HK-2 (cell line): Measurements from ENCODE around the gene ARHGAP6.
A peak's percentile ranks its signal among the peaks of the same experiment; 100 is the strongest.

Source experiments
- DNase-seq: peaks from one replicate; pipeline ENCODE4 v3.0.0-alpha.2; 2018; ENCODE audit not compliant: unreplicated experiment

Gene ARHGAP6

DNA sequence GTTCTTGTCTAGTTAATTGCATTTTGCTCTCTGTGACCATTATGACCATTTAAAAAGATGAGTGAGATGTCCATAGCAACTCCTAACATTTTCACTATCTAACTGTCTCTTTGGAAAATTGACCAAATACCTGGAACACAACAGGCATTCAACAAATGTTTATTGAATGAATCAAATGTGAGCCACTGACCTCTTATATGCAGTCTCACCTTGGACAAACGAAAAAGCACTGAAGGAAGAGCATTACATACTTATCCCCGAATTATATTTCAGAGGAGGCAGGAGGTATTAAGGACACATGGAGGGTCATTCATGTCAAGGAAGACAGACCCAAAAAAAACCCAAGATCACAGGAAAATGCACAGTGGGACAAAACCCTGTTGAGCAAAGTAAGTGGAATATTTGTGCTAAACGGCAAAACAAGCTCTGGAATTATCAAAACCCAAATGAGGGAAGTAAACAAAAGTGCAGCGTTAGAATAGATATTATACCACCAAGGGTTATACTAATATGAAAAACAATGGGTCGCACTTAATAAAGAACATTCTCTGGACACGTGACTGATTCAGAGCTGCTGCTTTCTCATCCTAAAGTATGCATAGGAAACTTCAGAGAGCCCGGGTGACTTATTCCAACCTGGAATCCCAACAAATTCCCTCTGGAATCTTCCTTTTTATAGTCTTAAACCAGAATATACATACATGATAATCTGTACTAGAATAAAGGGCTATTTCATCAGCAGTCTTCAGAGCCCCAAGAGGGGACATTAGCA is 240.6 kb downstream of the ARHGAP6 start:
- no peak for DNase-seq

DNA sequence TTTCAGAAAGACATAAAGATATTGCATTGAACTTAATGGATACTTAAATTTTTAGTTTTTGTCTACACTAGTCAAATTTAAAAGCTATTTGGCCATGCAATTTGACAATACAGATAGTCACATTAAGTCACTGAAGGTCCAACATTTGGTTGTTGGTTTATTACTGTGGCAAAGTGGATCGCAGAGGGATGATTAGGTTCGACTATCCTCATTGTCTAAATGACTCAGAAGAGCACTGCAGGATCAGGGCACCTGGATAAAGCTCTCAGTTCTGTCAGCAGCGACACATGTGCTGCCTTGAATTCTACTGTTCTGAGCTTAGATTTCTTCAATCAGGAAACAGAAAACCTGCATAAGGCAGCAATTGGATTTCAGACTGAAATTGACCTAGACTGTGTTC is 241.8 kb downstream of the ARHGAP6 start:
- DNase-seq = no peak

GRCh38 chrX:11423362-11423818 is 242.3 kb downstream of the ARHGAP6 start:
- peak; percentile 12 for DNase-seq

GRCh38 chrX:11422525-11422857 is 243.2 kb downstream of the ARHGAP6 start:
- DNase-seq = no peak

DNA sequence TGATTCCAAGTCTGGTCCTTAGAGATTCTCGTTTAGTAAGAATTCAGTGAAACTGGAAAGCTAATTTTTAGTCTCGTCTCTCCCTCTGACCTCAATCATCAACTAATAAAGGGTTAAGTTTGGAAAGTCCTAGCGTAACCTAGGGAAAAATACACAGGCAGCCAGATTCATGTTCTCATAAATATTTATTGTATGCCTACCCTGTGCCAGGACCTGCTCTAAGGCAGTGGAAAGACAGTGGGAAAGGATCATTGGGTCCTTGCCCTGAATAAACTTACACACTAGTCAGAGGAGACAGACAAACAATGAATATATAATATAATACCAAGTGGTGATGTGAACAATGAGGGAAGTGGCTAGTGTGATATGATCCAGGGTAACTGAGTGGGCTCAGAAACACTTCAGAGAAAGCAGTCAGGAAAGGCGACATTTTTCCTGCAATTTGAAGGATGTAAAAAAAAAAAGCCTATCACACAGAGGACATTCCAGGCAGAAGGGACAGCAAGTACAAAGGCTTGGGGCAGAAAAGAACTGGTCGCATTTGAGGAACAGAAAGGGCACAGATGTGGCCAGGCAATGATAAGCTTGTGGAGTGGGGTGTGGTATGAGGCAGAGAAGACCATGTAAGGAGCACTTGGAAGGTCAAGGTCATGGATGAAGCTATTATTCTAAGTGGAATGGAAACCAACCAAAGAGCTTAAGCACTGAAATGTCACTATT is 243.8 kb downstream of the ARHGAP6 start:
- no peak for DNase-seq

DNA sequence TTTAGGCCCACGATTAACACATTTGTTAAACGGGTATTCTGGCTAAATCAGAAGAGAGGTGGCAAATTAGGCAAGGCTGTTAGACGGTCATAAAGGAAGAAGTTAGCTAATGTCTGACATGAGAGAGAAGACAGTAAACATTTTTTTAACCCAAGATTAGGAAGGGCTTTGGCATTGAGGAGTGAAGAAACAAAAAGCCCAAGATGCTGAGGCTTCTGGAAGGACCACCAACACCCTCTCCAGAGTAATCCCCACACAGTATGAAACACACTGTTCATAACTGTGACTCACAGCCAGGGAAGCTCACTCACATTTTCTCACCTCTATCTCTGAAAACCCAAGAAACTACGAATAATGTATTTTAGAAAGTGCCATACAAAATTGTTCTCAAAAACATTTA is 244.9 kb downstream of the ARHGAP6 start:
- no peak for DNase-seq

DNA sequence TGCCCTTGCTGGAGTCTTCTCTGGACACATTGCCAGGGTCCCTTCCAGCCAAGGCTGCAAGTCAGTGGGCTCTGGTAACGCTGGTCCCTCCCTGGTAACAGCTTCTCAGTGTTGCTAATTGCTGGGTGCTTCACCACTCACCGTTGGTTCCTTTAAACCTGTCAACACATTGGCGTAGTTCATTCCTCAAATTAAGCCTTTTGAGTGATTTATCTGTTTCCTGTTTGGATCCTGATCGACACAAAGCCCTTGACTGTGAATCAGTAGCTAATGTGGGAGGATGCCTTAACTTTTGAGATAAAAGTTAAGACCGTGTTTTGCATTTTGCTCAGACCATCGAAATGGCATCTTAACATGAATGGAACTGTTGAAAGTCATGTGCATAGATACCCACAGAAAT is 246.6 kb downstream of the ARHGAP6 start:
- no peak for DNase-seq

DNA sequence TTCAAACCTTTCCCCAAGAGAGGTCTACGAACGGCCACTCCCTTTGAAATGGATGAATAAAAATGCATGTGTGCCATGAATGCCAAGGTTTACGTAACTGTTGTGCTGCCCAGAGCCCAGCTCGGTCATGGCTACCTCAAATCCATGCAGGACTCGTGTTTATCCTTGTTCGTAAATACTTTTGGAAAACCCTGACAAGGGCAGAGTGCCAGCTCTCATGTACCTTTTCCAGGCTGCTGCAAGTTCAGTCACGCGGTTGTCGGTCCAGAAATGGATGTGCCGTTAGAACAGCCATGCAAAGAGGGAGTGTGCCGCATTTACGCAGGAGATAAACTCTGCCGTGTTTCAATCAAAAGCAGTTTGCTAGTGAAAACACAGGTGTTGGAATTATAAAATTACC is 249.1 kb downstream of the ARHGAP6 start:
- DNase-seq = no peak

DNA sequence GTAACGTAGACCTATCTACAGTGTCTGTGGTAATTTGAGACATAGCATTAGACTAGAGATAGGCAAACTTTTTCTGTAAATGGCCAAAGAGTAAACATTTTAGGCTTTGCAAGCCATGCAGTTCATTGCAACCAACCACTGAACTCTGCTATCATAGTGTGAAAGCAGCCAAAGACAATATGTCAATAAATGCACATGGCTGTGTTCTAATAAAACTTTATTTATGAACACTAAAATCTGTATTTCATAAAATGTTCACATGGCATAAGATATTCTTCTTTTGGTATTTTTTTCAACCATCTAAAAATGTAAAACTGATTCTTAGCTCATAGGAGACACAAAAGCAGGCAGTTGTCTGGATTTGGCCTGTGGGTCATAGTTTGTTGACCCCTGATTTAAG is 251.6 kb downstream of the ARHGAP6 start:
- DNase-seq = no peak

DNA sequence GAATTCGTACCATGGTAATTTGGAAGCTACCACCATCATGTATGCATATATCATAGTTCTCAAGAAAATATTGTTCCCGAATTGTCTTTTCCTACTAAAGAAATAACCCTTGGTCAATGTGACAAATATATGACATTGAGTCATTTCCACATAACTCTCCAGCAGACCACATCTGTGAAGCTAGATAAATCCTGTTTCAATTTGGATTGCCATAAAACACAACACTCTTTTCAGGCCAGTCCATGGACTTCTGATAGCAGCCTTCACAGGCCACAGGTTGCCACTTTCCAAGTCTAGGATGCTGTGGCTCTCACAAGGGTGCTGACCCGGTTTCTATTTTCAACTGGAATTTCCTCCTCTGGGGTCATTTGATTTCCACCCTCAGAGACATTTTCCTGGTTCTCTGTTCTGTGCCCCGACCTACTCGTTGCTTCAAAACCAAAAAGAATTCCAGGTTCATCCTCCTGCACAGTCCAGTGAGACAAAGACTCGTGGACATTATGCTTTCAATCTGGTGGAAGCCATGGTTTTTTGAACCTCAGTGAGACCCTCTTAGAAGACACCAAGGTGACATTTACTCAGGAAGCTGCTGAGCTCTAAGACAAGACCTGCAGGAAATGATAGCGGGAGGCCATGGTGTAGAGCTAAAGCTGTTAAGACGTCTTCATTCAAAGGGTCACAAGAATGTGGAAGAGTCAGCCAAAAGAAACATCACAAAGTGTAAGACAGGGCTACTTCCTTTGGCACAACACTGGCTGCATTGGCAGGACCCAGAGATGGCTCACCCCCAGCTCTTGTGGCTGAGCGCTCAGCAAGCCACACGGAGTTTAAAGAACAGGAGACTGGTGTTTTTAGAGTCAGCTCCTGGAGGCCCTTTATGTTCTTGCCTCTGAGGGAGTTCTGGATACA is 252.8 kb downstream of the ARHGAP6 start:
- DNase-seq = no peak

DNA sequence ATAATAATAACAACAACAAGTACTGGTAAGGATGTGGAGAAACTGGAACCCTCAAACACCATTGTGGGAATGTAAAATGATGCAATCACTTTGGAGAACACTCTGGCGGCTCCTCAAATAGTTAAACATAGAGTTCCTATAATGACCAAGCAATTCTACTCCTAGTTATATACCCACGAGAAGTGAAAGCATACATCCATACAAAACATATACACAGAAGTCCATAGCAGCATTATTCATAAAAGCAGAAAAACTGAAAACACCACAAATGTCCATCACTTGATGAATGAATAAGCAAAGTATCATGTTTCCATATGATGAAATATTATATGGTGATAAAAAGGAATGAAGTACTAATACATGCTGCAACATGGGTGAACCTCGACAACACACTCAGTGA is 255.8 kb downstream of the ARHGAP6 start:
- DNase-seq = no peak

- no peak for DNase-seq
These were observed 256.9 kb downstream of the ARHGAP6 start for GRCh38 chrX:11408783-11409182.

DNA sequence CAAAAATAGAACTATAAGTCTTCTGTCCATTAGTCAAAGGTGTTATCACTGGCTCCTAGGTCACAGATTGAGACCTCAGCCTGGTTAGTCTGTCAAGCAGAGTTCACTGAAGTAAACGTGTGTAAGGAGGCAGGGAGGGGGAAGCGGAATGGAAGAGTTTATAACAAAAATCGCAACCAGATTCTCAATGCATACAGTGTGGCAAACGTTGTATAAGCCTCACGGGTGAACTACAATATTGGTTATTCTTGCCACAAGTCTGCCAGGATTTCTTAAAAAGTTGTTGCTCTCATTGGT is 257.7 kb downstream of the ARHGAP6 start:
- DNase-seq = no peak

- no peak for DNase-seq
These were observed 258.2 kb downstream of the ARHGAP6 start for GRCh38 chrX:11407331-11408108.

DNA sequence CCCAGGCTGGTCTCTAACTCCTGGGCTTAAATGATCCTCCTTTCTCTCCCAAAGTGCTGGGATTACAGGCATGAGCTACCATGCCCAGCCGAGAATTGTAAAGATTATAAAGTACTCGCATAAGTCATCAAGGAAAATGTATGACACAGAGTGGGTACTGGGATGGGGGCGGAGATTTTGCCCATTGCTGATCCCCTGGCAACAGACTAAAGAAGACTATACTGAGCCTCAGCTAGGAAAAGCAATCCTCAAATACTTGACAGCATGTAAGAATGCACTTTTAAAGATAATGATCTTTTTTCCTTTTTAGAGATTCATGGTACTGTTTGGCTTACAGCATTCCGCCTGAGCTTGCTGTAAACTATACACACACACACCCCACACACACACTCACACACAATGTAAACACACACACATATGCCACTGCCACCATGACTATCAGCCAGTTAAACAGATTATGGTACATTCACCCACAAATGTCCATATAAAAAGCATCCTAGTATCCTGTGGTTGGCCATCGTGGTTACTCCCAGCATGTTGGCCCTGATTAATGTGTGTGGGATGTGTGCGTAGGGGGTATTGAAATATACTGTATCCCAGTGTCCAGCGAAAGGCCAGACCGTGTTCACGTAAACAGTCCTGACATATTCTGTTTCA is 259.5 kb downstream of the ARHGAP6 start:
- no peak for DNase-seq

- DNase-seq = no peak
These were observed 262.1 kb downstream of the ARHGAP6 start for GRCh38 chrX:11403631-11404030.

GRCh38 chrX:11401966-11402365 is 263.8 kb downstream of the ARHGAP6 start:
- DNase-seq = no peak

DNA sequence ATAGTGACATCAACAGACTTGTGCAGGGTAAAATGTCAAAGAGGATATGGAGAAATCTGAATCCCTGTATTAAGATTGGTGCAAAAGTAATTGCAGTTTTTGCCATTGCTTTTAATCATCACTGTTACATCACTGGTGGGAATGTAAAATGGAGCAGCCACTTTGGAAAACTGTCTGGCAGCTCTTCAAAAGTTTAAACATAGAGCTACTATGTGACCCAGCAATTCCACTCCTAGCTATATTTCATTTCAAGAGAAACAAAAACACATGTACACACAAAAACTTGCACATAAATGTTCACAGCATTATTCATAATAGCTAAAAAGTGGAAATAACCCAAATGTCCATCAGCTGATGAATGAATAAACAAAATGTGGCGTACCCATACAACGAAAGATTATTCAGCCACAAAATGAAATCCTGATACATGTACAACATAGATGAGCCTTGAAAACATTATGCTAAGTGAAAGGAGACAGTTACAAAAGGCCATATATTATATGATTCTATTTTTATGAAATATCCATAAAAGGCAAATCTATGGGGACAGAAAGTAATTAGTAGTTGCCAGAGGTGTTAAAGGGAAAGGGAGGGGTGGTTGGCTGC is 266.1 kb downstream of the ARHGAP6 start:
- DNase-seq = no peak

- no peak for DNase-seq
These were observed 266.9 kb downstream of the ARHGAP6 start for GRCh38 chrX:11398785-11399184.

DNA sequence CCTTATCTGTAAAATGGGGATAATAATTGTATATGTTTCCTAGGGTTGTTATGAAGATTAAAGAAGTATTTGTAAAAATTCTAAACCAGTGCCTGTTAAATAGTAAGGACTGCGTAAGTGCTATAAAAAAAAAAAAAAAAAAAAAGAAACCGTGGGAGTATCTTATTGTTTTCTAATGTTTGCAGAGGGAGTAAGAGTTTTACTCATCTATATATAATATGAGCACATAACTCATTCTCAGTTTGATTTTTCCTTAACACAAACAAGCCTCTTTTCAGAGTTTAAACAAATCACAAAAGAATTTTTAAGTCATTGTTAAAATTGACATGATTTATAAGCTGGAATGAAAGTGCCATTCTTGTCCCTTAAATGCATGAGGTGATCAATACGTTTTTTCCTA is 267.6 kb downstream of the ARHGAP6 start:
- DNase-seq = no peak

DNA sequence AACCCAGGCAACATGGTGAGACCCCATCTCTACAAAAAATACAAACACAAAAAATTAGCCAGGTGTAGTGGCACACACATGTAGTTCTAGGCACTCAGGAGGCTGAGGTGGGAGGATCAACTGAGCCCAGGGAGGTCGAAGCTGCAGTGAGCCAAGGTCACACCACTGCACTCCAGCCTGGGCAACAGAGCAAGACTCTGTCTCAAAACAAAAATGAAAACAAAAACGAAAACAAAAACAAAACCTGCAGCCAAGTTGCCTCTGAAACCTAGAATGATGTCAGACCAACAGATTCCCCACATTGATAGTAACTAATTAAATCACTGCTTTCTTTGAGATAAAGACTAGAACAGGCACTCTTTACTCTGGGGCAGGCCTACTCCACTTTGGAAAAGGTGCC is 268.0 kb downstream of the ARHGAP6 start:
- no peak for DNase-seq
